ENCODE results near the gene RHOD.

DNA sequence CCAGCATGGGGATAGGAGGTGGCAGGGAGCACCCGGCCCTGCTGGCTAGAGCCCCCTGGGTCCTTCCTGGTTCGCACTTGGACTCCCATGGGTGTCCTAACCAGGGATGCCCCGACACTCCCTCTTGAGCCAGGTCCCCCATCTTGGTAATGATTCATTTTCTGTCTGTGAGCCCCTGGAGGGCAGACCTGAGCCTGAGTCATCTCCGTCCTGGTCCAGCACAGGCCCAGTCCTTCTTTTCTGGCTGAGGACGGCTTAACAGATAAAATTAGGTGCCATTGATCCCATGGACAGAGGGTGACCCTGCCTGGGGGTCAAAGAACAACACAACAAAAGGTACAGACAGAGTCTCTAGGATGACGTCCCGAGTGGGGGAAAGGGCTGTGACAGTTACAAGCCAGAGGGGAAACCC is 3.5 kb downstream of the RHOD start:
- TF ChIP-seq, protein P1, sequence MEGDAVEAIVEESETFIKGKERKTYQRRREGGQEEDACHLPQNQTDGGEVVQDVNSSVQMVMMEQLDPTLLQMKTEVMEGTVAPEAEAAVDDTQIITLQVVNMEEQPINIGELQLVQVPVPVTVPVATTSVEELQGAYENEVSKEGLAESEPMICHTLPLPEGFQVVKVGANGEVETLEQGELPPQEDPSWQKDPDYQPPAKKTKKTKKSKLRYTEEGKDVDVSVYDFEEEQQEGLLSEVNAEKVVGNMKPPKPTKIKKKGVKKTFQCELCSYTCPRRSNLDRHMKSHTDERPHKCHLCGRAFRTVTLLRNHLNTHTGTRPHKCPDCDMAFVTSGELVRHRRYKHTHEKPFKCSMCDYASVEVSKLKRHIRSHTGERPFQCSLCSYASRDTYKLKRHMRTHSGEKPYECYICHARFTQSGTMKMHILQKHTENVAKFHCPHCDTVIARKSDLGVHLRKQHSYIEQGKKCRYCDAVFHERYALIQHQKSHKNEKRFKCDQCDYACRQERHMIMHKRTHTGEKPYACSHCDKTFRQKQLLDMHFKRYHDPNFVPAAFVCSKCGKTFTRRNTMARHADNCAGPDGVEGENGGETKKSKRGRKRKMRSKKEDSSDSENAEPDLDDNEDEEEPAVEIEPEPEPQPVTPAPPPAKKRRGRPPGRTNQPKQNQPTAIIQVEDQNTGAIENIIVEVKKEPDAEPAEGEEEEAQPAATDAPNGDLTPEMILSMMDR (IDR thresholded peaks at IDR 0.05) = no peak
- no peak for TF ChIP-seq POLR2AphosphoS5 (IDR thresholded peaks at IDR 0.05)
- no peak for TF ChIP-seq POLR2A (IDR thresholded peaks at IDR 0.05)
